GM19035 (cell line): ENCODE data around the gene PCGF1.

Source experiments
- ATAC-seq: cut with Tn5 transposase; IDR thresholded peaks from one replicate; pipeline ENCODE4 v1.9.1; 2021; ENCODE audit not compliant: unreplicated experiment

Gene PCGF1

GRCh38 chr2:74515981-74516633 lies 8.6 kb upstream of the PCGF1 start:
- no peak for ATAC-seq

GRCh38 chr2:74515271-74515980 lies 7.9 kb upstream of the PCGF1 start:
- ATAC-seq, result no peak

- no peak for ATAC-seq
These were observed 7.1 kb upstream of the PCGF1 start, which contains the start of gene TLX2 for GRCh38 chr2:74514368-74515270. TSS of gene TLX2 (plus strand) at chr2:74514450. CDS start at chr2:74514807, 357 bp downstream.

- no peak for ATAC-seq
These were observed 6.3 kb upstream of the PCGF1 start for GRCh38 chr2:74513605-74514367.

- ATAC-seq, result no peak
These were observed 5.5 kb upstream of the PCGF1 start for GRCh38 chr2:74512744-74513604.

- no peak for ATAC-seq
These were observed 3.9 kb upstream of the PCGF1 start for GRCh38 chr2:74511104-74511989.

- ATAC-seq, result no peak
These were observed 2.8 kb upstream of the PCGF1 start for GRCh38 chr2:74510272-74510671.

GRCh38 chr2:74507926-74508520 lies 528 bp upstream of the PCGF1 start:
- peak; percentile 5 for ATAC-seq

GRCh38 chr2:74505448-74506246 lies 1.8 kb downstream of the PCGF1 start:
- ATAC-seq, result no peak

- ATAC-seq, result no peak
These were observed 2.9 kb downstream of the PCGF1 start for GRCh38 chr2:74504591-74504990.

- no peak for ATAC-seq
These were observed 3.7 kb downstream of the PCGF1 start for GRCh38 chr2:74503506-74504475.

- peak; percentile 37 for ATAC-seq
These were observed 4.6 kb downstream of the PCGF1 start for GRCh38 chr2:74502720-74503505.

GRCh38 chr2:74502147-74502719 lies 5.3 kb downstream of the PCGF1 start:
- ATAC-seq, result no peak

- no peak for ATAC-seq
These were observed 6.0 kb downstream of the PCGF1 start for GRCh38 chr2:74501335-74502071.

GRCh38 chr2:74500578-74500946 lies 6.9 kb downstream of the PCGF1 start:
- no peak for ATAC-seq
